ENCODE data around the gene CLP1.
"Not testable (repeated sequence)": the region's sequence is repeated elsewhere in the genome, so short reads cannot be mapped to it uniquely, and the experiment has no call there.

Gene CLP1

GRCh38 chr11:57667117-57667735, 9.7 kb downstream of the CLP1 start:
- ATAC-seq (peak; percentile 70), DNase-seq (peak; percentile 88)

DNA sequence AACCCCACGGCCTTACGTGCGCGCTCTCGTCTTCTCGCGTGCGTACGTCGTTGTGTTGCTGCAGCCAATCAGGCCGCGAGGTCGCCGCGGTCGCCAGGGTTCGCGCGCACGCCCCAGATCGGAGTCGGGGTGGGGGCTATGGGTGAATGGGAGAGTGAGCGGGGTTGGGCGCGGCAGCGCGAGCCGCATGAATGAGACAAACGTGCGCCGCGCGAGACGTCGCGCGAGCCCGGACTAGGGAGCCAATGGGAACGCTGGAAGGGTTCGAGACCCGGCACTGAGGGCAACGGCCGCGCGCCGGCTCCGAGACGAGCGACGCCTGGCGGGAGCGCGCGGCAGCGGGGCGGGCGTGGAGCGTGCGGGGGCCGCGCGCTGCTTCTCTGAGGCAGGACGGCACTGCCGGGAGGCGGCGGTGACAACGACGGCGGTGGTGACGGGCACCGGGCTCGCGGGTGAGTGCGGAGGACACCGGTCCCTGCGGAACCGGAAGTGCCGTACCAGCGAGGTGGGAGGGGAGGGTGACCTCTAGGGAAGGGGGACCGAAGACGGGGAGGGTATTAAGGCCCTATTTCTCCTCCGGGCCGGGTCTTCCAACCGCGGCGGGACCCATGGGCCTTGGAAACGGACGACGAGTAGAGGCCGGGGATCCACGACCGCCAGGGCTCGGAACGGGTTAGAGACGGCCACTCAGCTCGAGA, 10.3 kb downstream of the CLP1 start, which contains the start of gene ZDHHC5:
Gene ZDHHC5 (plus strand): TSS at position 379 of the 698 bp plus-strand sequence. CDS start 4,977 bp downstream, outside the sequence.
- ATAC-seq (peak; percentile 96), DNase-seq (peak; percentile 99)

DNA sequence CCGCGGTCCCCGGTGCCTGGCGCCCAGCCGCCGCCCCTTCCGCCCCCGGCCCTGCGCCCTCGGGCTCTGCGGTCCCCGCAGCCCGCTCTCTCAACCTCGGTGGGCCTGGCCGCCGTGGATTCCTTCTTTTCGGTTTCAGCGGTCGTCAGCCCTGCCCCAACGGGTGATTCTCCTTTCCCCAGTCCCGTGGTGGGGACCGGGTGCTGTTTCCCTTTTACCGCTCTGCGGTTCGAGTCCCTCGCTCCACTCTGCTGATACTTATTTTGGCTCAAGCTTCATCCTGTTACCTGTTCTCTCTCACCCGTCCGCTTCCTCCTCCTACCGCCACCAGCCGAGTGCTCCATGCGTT, 10.8 kb downstream of the CLP1 start:
- ATAC-seq (peak; percentile 0), DNase-seq (no peak)

DNA sequence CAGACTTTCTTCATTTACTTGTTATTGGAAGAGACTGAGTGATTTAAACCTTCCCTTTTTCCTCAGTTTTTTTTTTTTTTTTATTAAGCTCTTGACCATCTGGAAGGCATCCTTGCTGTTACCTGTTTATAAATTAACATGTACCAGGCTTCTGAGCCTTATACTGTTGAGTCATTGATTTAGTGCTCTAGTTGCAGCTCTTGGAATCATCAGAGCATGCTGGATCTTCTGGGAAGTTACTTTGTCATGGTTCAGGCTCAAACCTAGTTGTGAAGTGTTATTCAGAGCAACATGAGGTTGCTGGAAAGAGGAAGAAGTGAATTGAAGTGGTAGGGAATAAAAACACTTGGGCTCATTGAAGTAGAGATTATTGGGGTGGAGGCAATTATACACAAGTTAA, 16.7 kb downstream of the CLP1 start:
- no peak for DNase-seq
- no peak for ATAC-seq

GRCh38 chr11:57675176-57675941, 17.8 kb downstream of the CLP1 start:
- DNase-seq: no peak
- ATAC-seq: no peak

- DNase-seq (no peak), ATAC-seq (no peak)
Observed at GRCh38 chr11:57679396-57679795, 21.8 kb downstream of the CLP1 start.

- DNase-seq: no peak
- ATAC-seq: peak; percentile 79
Observed at GRCh38 chr11:57680552-57680874, 23.0 kb downstream of the CLP1 start.

- no peak for DNase-seq
- ATAC-seq: no peak
Observed at GRCh38 chr11:57681168-57681567, 23.6 kb downstream of the CLP1 start.

DNA sequence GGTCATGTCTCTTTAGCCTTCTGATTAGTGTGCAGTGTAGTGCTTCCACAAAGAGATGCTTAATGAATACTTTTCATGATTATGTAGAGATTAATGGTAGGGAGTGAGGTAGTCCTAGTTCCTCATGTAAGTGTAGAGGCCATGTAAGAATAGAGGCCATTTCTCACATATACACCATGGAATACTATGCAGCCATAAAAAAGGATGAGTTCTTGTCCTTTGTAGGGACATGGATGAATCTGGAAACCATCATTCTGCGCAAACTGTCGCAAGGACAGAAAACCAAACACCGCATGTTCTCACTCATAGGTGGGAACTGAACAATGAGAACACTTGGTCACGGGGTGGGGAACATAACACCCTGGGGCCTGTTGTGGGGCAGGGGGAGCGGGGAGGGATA, 32.9 kb downstream of the CLP1 start:
- not testable (repeated sequence) for ATAC-seq

DNA sequence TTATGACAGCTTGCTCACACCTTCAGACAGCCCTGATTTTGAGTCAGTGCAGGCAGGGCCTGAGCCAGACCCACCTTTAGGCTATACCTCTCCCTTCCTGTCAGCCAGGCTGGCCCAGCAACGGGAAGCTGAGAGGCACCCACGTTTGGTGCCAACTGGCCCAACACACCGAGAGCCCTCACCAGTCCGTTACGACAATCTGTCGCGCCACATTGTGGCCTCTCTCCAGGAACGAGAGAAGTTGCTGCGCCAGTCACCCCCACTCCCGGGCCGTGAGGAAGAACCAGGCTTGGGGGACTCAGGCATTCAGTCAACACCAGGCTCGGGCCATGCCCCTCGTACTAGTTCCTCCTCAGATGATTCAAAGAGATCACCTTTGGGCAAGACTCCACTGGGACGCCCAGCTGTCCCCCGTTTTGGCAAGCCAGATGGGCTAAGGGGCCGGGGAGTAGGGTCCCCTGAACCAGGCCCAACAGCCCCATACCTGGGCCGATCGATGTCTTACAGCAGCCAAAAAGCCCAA, 41.3 kb downstream of the CLP1 start:
- ATAC-seq (no peak), DNase-seq (no peak)

More for the DNA sequence above, 32.9 kb downstream of the CLP1 start:
- DNase-seq: not testable (repeated sequence)

- ATAC-seq: no peak
- DNase-seq: no peak
Observed at GRCh38 chr11:57699813-57700212, 42.3 kb downstream of the CLP1 start.

DNA sequence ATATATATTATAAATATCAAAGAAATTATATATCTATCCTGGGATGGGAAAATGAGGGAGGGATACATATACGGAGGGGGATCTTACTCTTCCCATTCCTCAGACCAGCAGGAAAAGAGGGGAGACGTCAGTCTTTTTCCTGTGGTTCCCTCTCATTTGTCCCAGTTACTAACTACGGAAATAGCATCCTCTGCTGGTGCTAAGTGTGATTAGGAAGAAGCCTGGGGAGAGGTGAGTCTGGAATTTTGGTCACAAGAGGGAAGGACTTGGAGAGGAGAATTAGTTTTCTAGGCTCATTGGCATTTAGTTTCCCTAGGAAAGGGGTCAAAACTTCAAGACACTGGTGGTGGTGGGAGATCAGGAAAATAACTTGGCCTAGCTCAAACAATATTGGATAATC, 42.9 kb downstream of the CLP1 start:
- DNase-seq (no peak), ATAC-seq (no peak)

GRCh38 chr11:57703341-57703740, 45.8 kb downstream of the CLP1 start:
- DNase-seq: no peak
- no peak for ATAC-seq

DNA sequence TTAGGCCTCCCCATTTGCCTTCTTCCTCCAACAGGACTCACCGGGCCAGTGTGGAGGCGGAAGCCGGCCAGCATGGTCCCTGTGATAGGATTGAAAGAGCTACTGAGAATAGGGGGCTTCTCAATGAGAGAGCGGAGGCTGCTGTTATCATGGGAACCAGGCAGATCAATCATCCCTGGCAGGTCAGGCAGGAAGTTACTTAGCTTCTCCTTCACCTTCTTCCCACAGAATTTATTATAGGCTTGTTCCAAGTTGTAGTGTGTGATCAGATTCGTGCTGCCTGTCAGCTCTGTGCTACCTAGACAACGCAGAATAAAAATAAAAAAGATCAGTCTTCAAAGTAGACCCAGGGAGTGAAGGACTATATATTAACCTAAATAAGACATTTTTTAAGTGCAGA, 47.4 kb downstream of the CLP1 start:
- ATAC-seq: no peak
- DNase-seq: no peak

DNA sequence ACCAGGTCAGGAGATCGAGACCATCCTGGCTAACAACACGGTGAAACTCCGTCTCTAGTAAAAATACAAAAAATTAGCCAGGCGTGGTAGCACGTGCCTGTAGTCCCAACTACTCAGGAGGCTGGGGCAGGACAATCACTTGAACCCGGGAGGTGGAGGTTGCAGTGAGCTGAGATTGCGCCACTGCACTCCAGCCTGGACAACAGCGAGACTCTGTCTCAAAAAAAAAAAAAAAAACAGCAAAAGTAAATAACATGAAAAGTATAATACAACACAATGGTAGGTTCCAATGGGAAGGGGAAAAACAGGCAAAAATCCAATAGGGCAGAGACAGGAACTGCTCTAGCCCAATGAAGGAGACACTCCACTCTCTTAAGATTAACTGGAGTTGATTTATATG, 47.9 kb downstream of the CLP1 start:
- ATAC-seq, DNase-seq: not testable (repeated sequence)

- DNase-seq (no peak), ATAC-seq (no peak)
Observed at GRCh38 chr11:57709802-57710367, 52.3 kb downstream of the CLP1 start.

All from stimulated activated naive CD8-positive, alpha-beta T cell treated with anti-CD3 and anti-CD28 coated beads, Interleukin-15, Interleukin-2, amounts not matched to agents 100 U/mL and 50 U/mL, for 24 hours (primary cell).